ENCODE results near the gene DCAF10.
"Not testable (repeated sequence)": the region's sequence is repeated elsewhere in the genome, so short reads cannot be mapped to it uniquely, and the experiment has no call there.

Gene DCAF10

GRCh38 chr9:37792122-37792521 is 8.5 kb upstream of the DCAF10 start:
- DNase-seq, result no peak

DNA sequence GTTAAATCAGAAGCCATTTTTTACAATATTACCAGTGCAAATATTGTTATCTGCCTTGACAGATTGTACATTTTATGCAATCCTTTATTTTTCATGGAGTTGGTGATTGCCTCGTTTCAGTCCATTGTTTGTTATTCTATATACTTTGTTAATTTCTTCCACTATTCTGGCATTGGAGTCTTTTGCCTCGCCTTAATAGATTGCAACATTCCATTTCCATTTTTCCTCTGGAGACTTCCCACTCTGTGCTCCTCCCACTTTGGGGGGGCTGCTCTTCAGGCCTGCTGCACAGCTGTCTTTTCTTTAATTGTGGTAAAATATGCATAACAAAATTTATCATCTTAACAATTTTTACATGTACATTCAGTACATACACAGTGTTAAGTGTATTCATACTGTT is 4.4 kb upstream of the DCAF10 start:
- DNase-seq, result no peak

DNA sequence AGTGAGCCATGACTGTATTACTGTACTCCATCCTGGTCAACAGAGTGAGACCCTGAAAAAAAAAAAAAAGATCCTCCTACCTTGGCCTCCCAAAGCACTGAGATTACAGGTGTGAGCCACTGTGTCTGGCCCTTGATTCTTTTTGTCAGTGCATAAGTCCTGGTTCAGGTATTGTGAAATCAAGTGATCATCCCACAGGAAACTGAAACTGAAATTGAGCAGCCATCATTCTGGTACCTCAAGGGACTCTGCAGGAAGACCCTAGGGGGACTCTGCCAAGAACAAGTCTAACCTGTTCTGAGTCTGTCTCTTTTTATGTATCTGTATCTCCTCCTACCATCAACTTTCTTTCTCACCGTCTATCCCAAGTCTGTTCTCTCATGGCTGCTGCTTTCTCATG is 1.9 kb upstream of the DCAF10 start:
- no peak for DNase-seq

GRCh38 chr9:37801287-37801850 is 772 bp downstream of the DCAF10 start:
- DNase-seq, result no peak

- DNase-seq, result no peak
Observed at GRCh38 chr9:37801959-37802711, 1.5 kb downstream of the DCAF10 start.

GRCh38 chr9:37806271-37806670 is 5.7 kb downstream of the DCAF10 start:
- no peak for DNase-seq

GRCh38 chr9:37809676-37810075 is 9.1 kb downstream of the DCAF10 start:
- not testable (repeated sequence) for DNase-seq

DNA sequence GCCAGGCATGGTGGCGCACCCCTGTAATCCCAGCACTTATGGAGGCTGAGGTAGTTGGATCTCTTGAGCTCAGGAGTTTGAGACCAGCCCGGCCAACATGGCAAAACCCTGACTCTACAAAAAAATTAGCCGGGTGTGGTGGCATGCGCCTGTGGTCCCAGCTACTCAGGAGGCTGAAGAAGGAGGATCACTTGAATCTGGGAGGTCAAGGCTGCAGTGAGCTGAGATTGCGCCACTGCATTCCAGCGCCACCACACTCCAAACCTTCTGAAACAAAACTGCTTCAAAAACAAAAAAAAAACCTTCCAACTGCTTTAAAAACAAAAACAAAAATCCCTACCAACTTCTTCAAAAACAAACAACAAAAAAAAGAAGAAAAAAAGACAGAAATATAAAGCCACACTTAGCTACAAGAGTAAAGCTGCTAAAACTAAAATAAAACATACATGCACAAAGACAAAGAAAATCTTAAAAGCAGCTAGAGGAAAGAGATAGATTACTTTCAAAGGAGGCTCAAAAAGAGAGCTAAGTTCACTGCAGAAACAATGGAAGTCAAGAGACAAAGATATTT is 11.4 kb downstream of the DCAF10 start:
- no peak for DNase-seq

- DNase-seq, result no peak
Observed at GRCh38 chr9:37812773-37813379, 12.3 kb downstream of the DCAF10 start.

- no peak for DNase-seq
Observed at GRCh38 chr9:37818849-37819248, 18.3 kb downstream of the DCAF10 start.

DNA sequence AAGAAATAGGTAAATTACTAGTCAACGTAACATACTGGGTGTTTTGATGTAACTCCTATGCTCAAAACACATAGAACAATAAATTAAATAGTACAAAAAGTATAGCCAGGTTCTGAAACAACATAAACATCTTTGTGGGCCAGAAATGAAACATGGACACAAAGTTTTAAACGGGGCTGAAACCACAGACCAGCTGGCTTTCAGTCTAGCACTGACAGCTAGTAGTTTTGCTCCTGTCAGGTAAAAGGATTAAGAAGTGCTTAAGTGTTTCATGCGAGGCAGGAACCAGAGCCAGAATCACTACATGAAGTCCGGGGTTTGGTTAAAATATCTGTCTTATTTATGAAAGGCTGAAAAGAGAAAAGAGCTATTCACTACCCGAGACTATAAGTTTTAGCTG is 19.5 kb downstream of the DCAF10 start:
- DNase-seq, result no peak

- not testable (repeated sequence) for DNase-seq
Observed at GRCh38 chr9:37825174-37825573, 24.6 kb downstream of the DCAF10 start.

GRCh38 chr9:37827483-37828165 is 27.0 kb downstream of the DCAF10 start:
- DNase-seq, result no peak

DNA sequence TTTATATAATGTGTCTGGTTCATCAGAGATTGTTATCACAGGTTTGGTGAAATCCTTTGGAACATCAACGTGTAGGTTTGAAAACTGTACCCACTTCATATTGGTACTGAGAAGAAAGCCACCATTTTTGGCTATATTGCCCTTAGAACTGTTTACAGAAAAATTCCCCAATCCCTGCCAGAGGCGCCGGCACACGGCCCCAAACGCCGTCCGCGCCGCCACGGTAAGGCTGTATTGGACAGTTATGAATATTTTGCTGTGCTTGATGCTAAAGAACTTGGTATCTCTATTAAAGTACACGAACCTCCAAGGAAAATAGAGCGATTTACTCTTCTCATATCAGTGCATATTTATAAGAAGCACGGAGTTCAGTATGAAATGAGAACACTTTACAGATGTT is 35.2 kb downstream of the DCAF10 start:
- DNase-seq, result no peak

GRCh38 chr9:37836386-37836785 is 35.8 kb downstream of the DCAF10 start:
- no peak for DNase-seq

DNA sequence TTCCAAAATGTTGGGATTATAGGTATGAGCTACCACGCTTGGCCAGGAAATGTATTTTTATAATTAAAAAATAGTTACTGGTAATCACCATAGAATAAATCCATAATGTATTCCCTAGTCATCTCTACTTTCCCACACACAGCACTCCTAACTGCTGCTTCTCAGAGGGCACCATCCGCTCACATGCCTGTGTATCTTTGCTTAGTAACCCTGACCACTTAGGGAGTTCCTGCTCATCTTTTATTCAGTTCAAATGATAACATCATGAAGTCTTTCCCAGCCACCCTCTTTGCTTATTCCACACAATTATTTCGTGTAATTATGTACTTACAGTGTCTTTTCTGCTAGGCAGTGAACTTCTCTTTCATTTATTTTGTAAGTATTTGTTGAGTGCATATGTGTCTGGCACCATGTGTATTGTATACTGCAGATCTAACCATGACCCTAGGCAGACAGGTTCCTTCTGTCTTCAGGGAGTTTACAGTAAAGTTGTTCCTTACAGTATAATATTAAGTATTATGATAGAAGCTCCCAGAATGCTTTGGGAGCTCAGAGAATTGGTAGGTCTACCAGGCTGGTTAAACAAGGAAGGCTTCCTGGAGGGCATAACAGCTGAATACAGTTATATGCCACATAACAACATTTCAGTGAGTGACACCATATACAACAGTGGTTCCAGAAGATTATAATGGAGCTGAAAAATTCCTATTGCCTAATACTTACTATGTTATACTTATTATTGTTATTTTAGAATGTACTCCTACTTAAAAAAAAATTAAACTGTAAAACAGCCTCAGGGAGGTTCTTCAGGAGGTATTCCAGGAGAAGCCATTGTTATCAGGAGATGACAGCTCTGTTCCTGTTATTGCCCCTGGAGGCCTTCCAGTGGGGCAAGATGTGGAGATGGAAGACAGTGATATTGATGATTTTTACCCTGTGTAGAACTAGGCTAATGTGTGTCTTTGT is 39.2 kb downstream of the DCAF10 start:
- no peak for DNase-seq

DNA sequence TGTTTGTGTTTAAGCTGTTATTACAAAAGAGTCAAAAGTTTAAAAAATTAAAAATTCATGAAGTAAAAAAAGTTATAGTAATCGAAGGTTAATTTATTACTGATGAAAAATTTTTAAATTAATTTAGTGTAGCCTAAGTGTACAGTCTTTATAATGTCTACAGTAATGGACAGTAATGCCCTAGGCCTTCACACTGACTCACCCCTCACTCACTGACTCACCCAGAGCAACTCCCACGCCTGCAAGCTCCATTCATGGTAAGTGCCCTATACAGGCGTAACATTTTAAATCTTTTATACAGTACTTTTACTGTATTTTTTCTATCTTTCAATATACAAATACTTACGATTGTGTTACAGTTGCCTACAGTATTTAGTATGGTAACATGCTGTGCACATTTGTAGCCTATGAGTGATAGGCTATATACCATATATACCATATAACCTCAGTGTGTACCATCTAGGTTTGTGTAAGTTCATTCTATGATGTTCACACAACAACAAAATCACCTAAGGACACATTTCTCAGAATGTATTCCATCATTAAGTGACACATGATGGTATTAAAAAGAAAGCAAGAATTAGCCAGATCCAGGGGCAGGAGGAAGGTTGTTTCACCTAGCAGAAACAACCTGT is 40.1 kb downstream of the DCAF10 start:
- DNase-seq, result no peak

DNA sequence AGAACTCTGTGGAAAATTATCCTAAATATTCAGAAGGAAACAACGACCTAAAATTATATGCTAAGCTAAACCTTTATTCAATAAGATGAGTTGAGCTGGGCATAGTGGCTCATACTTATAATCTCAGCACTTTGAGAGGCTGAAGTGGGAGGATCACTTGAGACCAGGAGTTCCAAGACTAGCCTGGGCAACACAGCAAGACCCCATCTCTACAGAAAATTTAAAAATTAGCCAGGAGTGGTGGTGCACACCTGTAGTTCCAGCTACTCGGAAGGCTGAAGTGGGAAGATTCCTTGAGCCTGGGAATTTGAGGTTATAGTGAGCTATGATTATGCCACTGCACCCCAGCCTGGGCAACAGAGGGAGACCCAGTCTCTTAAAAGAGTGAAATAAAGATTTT is 51.6 kb downstream of the DCAF10 start:
- no peak for DNase-seq

GRCh38 chr9:37856551-37856950 is 56.0 kb downstream of the DCAF10 start:
- DNase-seq, result no peak

DNA sequence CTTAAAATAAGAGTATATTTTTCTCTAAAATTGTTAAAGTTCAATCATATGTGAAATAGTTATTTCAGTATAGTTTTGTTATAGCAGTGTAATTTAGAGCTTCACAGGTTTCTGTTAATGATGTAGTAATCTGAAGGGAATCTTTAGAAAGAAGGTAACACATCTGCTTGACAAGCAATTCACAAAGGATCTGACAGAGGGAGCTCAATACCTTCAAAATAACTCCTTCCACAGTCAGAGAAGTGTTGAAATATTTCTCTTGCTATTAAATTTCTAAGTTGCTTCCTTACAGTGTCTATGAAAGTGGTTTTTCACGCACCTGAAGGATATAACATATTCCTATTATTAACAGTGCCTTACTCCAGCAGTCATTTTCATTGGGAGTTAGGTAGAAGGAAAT is 58.4 kb downstream of the DCAF10 start:
- DNase-seq, result no peak

DNA sequence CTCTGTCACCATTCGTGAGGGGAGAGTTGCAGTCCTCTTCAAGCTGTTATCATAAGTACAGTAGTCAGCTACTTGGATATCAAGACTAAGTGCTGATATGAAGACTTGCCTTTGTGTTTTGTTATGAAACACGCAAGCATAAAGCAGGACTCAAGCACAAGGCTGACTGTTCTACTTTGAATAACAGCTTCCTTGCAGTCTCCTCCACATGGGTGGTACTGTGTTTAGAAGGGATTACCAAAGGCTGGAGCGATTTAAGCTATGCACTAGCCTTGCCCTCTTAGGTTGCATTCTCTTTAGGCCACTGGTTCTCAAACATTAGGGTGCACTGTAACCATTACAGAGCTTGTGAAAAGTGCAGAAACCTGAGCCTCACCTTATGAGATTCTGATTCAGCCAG is 61.9 kb downstream of the DCAF10 start:
- DNase-seq, result no peak
